ENCODE results near the gene RBMS1.

Gene RBMS1

GRCh38 chr2:160493227-160494028, at the start of gene RBMS1:
RBMS1 (minus strand) TSS chr2:160493807; CDS start chr2:160493363, 444 bp downstream.
- peak; percentile 54 for DNase-seq

GRCh38 chr2:160541745-160542144, 48.1 kb upstream of the RBMS1 start:
- no peak for DNase-seq

- no peak for DNase-seq
These were observed 45.1 kb upstream of the RBMS1 start for GRCh38 chr2:160538559-160539355.

- DNase-seq, result no peak
These were observed 44.5 kb upstream of the RBMS1 start for GRCh38 chr2:160538115-160538514.

- no peak for DNase-seq
These were observed 41.4 kb upstream of the RBMS1 start for GRCh38 chr2:160534996-160535395.

GRCh38 chr2:160534249-160534648, 40.6 kb upstream of the RBMS1 start:
- no peak for DNase-seq

GRCh38 chr2:160533482-160533881, 39.9 kb upstream of the RBMS1 start:
- DNase-seq, result no peak

- DNase-seq, result no peak
These were observed 38.8 kb upstream of the RBMS1 start for GRCh38 chr2:160532388-160532787.

GRCh38 chr2:160522951-160523710, 29.5 kb upstream of the RBMS1 start:
- no peak for DNase-seq

- no peak for DNase-seq
These were observed 24.1 kb upstream of the RBMS1 start for GRCh38 chr2:160517731-160518130.

- no peak for DNase-seq
These were observed 23.1 kb upstream of the RBMS1 start for GRCh38 chr2:160516547-160517365.

GRCh38 chr2:160515120-160515519, 21.5 kb upstream of the RBMS1 start:
- no peak for DNase-seq

- no peak for DNase-seq
These were observed 19.5 kb upstream of the RBMS1 start for GRCh38 chr2:160513120-160513519.

- no peak for DNase-seq
These were observed 18.9 kb upstream of the RBMS1 start for GRCh38 chr2:160512491-160512890.

- no peak for DNase-seq
These were observed 17.0 kb upstream of the RBMS1 start for GRCh38 chr2:160510617-160511016.

- DNase-seq, result no peak
These were observed 15.4 kb upstream of the RBMS1 start for GRCh38 chr2:160509016-160509415.

- DNase-seq, result no peak
These were observed 13.9 kb upstream of the RBMS1 start for GRCh38 chr2:160507464-160507863.

- no peak for DNase-seq
These were observed 13.4 kb upstream of the RBMS1 start for GRCh38 chr2:160507046-160507407.

- DNase-seq, result no peak
These were observed 12.9 kb upstream of the RBMS1 start for GRCh38 chr2:160506371-160507045.

- DNase-seq, result no peak
These were observed 11.6 kb upstream of the RBMS1 start for GRCh38 chr2:160505256-160505655.

GRCh38 chr2:160502478-160502877, 8.9 kb upstream of the RBMS1 start:
- no peak for DNase-seq

GRCh38 chr2:160501370-160501769, 7.8 kb upstream of the RBMS1 start:
- DNase-seq, result no peak

All from activated CD4-positive, CD25-positive, alpha-beta regulatory T cell treated with anti-CD3 and anti-CD28 coated beads, Interleukin-2, amount 50 U/mL, for 72 hours (primary cell).